GM18867 (cell line): Measurements from ENCODE around the gene CRAT.
"Not testable (repeated sequence)": the region's sequence is repeated elsewhere in the genome, so short reads cannot be mapped to it uniquely, and the experiment has no call there.

Experiments used
- ATAC-seq: cut with Tn5 transposase; IDR thresholded peaks from one replicate; pipeline ENCODE4 v1.9.1; 2021; ENCODE audit warnings: mild to moderate bottlenecking, moderate library complexity; ENCODE audit not compliant: unreplicated experiment

The CRAT gene

GRCh38 chr9:129138476-129139232 is 28.1 kb upstream of the CRAT start:
- peak; percentile 2 for ATAC-seq

GRCh38 chr9:129138144-129138462 is 27.5 kb upstream of the CRAT start:
- no peak for ATAC-seq

- no peak for ATAC-seq
Observed at GRCh38 chr9:129137292-129138143, 26.9 kb upstream of the CRAT start.

GRCh38 chr9:129136446-129137035 is 25.9 kb upstream of the CRAT start:
- ATAC-seq, result no peak

GRCh38 chr9:129135476-129135875 is 24.9 kb upstream of the CRAT start:
- no peak for ATAC-seq

GRCh38 chr9:129133082-129133481 is 22.5 kb upstream of the CRAT start:
- no peak for ATAC-seq

GRCh38 chr9:129131300-129132145 is 20.9 kb upstream of the CRAT start:
- ATAC-seq, result peak; percentile 49

GRCh38 chr9:129130791-129131190 is 20.2 kb upstream of the CRAT start:
- ATAC-seq, result no peak

GRCh38 chr9:129130271-129130670 is 19.7 kb upstream of the CRAT start:
- ATAC-seq, result not testable (repeated sequence)

- no peak for ATAC-seq
Observed at GRCh38 chr9:129128689-129129088, 18.1 kb upstream of the CRAT start.

GRCh38 chr9:129126749-129127618 is 16.4 kb upstream of the CRAT start:
- ATAC-seq, result no peak

GRCh38 chr9:129125478-129125877 is 14.9 kb upstream of the CRAT start:
- ATAC-seq, result no peak

GRCh38 chr9:129124506-129125069 is 14.0 kb upstream of the CRAT start:
- no peak for ATAC-seq

- ATAC-seq, result not testable (repeated sequence)
Observed at GRCh38 chr9:129122976-129123375, 12.4 kb upstream of the CRAT start.

- ATAC-seq, result no peak
Observed at GRCh38 chr9:129122133-129122532, 11.5 kb upstream of the CRAT start.

GRCh38 chr9:129121483-129121882 is 10.9 kb upstream of the CRAT start:
- no peak for ATAC-seq

- no peak for ATAC-seq
Observed at GRCh38 chr9:129118799-129119198, 8.2 kb upstream of the CRAT start.

- ATAC-seq, result no peak
Observed at GRCh38 chr9:129113645-129114304, 3.2 kb upstream of the CRAT start.

GRCh38 chr9:129112526-129112925 is 1.9 kb upstream of the CRAT start:
- ATAC-seq, result not testable (repeated sequence)
